ENCODE measurements around the gene TRPV3.

DNA sequence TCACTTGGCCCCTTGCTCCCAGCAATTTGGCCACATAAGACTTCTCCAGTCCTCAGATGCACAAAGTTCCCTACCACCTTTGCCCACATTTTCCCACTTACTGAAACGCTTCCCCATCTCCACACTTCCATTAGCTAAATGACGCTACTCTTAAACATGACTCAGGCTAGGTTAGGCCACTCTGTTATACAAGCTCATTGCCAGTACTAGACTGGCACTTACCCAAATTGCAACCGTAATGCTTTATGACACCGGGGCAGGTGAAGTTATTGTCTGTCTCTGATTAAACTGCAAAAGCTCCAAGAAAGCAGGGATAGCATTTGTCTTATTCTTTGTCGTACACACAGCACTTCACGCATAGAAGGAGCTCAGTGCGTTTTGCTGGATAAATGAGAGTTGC is 52.6 kb downstream of the TRPV3 start:
- TF ChIP-seq, protein P1, sequence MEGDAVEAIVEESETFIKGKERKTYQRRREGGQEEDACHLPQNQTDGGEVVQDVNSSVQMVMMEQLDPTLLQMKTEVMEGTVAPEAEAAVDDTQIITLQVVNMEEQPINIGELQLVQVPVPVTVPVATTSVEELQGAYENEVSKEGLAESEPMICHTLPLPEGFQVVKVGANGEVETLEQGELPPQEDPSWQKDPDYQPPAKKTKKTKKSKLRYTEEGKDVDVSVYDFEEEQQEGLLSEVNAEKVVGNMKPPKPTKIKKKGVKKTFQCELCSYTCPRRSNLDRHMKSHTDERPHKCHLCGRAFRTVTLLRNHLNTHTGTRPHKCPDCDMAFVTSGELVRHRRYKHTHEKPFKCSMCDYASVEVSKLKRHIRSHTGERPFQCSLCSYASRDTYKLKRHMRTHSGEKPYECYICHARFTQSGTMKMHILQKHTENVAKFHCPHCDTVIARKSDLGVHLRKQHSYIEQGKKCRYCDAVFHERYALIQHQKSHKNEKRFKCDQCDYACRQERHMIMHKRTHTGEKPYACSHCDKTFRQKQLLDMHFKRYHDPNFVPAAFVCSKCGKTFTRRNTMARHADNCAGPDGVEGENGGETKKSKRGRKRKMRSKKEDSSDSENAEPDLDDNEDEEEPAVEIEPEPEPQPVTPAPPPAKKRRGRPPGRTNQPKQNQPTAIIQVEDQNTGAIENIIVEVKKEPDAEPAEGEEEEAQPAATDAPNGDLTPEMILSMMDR (IDR thresholded peaks at IDR 0.05 in 2 of 3, conservative IDR thresholded peaks at IDR 0.05 in 1 of 3; ENCODE audit: borderline replicate concordance in 1 of 3, insufficient read depth in 1 of 3, low read depth in 2 of 3, low read length in 2 of 3), result no peak
- TF ChIP-seq POLR2A (IDR thresholded peaks at IDR 0.05; ENCODE audit: borderline replicate concordance, extremely low read depth, insufficient read depth, insufficient read length) (no peak), YY1 (IDR thresholded peaks at IDR 0.05; ENCODE audit: extremely low read depth, insufficient replicate concordance, low read depth, low read length) (no peak), SP1 (IDR thresholded peaks at IDR 0.05; ENCODE audit: low read depth) (no peak), EZH2 (IDR thresholded peaks at IDR 0.05) (no peak), ZFX (IDR thresholded peaks at IDR 0.05) (no peak), EGR1 (IDR thresholded peaks at IDR 0.05; ENCODE audit: low read depth) (no peak), POLR2AphosphoS5 (IDR thresholded peaks at IDR 0.05; ENCODE audit: low read depth, low read length) (no peak), RAD21 (IDR thresholded peaks at IDR 0.05; ENCODE audit: low read depth) (no peak), CEBPB (IDR thresholded peaks at IDR 0.05; ENCODE audit: low read depth) (no peak), EZH2phosphoT487 (IDR thresholded peaks at IDR 0.05; ENCODE audit: borderline replicate concordance) (no peak)

All from HCT116 (cell line).